Urothelium cell line (cell line): ENCODE results near the gene PDE4D.
"Not testable (repeated sequence)": the region's sequence is repeated elsewhere in the genome, so short reads cannot be mapped to it uniquely, and the experiment has no call there.

Experiments used
- DNase-seq: peaks from one replicate; pipeline ENCODE4 v3.0.0; 2011; ENCODE audit warnings: low spot score, mixed read lengths
- FAIRE-seq: peaks from 2 replicates; lab custom pipeline; 2011; peaks lifted over from hg19 to GRCh38; lab: Jason Lieb, UNC

PDE4D gene

DNA sequence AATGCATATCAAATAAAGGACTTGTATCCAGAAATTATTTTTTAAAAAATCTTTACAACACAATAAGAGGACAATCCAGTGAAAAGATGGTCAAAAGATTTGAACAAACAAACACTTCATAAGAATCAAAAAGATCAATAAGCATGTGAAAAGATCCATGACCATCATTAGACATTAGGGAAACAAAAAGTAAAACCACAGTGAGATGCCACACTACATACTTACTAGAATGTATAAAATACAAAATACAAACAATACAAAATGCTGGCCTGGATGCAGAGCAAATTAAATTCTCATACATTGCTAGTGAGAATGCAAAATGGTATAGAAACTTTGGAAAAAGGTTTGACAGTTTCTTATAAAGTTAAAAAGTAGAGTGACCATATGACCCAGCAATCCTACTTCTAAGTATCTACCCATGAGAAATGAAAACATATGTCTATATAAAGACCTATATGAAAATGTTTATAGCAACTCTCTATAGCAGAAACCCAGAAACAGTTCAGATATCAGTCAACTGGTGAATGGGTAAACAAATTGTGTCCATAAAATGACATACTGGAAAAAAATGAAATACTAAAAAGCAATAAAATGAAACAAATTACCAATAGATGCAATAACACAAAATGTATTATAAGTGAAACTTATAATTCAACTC lies 884.6 kb downstream of the PDE4D start:
- DNase-seq (no peak), FAIRE-seq (no peak)

DNA sequence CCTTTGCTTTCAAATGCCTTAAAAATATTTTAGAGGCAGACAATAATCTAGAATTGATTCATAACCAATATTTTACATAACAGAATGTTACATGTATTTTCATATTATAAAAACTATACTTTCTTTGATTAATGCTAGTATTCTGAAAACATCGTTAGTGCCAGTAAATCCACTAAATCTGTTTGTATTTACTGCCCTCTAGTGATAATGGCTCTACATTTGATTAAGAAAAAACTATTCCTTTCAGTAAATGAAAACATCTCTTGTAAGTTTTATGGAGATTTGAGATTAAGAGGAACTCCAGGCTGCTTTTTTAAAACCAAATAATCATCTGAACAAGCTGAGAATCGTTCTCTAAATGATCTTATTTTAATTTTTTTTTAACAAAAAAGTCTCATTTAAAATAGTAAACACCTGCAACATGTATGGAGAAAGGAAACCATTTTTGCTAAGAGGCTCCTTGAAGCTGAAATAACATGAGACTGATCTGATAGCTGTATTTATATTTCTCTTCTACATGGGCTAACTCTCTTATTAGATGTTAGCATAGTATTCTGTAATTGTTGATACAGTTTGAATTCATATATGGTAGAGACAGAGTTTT lies 886.0 kb downstream of the PDE4D start:
- FAIRE-seq = no peak

DNA sequence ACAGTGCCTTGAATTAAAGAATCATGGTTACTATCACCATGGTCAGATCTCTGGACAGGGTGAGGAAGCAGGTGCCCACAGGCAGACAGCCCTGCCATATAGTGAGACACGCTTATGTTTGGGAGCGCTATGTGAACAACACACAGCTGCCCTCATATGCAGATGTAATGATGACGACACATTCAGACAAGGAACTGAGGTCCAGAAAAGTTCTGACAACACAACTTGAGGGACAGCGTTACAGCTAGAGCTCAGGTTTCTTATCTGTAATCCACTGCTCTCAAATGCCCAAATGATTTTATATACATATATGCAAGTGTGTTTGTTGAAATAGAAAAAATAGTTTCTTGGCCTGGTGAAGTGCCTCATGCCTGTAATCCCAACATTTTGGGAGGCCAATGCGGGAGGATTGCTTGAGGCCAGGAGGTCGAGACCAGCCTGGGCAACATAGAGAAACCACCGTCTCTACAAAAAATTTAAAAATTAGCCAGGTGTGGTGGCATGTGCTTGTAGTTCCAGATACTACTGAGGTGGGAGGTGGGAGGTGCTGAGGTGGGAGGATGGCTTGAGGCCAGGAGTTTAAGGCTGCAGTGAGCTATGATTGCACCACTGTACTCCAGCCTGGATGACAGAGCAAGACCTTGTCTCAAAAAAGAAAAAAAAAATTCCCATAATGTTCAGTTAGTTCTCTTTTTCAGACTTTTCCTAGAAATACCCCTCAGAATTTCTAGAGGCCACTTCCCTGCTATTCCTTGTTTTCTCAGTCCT lies 887.4 kb downstream of the PDE4D start:
- FAIRE-seq = no peak

More for the DNA sequence above, 886.0 kb downstream of the PDE4D start:
- DNase-seq = peak; percentile 20

DNA sequence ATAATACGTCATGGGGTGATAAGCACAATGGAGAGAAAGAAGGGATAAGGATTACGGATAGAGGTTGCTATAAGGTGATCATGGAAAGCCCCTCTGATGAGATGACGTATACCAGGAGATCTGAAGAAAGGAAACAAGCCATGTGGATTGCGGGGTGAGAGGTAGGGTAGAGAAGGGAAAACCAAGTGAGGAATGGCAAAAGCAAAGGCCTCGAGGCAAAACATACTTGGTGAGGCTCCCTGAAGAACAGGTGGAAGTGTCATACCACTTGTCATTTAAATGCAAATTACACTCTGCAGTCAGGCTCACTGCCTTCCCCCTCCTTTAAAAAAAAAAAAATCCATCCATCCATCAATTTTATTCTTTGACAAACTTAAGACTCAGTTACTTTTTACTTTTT lies 889.9 kb downstream of the PDE4D start:
- no peak for DNase-seq
- no peak for FAIRE-seq

More for the DNA sequence above, 887.4 kb downstream of the PDE4D start:
- no peak for DNase-seq

DNA sequence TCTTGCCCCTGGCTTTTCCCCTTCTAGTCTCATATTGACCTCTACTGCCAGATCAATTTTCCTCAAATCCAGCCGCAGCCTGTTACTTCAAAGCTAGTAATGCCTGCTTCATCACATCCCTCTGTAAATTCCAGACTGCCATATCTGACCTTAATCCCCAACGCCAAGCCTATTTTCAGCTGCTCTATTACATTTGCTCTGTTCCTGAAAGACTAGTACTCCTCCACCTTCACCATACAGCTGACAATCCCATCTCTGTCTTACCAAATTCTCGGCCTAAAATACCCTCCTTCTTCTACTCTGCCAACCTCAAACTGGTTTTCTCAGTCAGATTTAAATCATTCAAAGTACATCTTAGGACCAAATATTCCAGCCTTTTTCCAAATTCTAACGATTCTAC lies 890.4 kb downstream of the PDE4D start:
- DNase-seq = no peak
- no peak for FAIRE-seq

DNA sequence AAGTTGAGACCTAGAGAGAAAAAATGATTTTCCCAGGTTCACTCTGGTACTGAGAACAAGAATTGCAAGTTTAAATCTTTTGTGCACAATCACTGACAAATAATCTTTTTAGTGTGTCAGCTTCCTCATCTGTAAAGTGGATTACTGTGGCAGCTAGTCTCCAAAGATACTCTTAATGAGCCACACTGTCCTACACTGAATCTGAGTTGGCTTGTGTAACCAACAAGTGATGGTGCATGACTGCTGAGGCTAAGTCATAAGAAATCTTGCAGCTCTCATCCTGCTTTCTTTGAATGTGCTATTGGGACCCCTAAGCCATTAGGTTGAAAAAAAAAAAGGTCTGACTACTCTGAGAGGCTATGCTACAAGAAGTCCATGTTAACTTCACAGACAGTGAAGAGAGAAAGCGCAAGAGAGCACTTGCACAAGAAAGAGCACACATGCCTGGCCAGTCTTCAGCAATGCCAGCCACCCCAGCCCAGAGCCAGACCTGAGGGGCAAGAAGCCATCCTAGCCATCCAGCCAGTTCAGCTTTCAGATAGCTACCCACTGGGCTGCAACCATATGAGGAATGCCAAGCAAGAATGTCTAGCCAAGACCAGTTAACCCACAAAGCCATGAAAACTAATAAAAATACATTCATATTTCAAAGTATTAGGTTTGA lies 891.2 kb downstream of the PDE4D start:
- DNase-seq (no peak), FAIRE-seq (no peak)

DNA sequence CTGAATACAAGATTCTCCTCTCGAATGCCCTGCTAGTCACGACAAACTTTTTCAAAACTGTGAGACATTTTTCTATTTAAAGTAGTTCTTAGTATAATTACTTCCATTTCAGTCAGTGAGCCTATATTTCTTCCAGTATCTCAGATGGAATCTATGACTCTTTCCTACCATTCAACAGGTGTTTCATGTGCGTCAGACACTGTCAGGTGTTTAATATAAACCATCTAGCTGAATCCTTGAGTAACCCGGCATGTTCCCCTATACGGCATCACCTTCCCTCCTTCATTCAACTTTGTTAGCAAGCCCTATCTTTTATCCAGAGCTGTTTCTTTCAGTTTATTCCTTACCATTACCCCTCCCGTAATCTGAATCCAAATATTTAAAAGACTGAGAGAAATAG lies 891.8 kb downstream of the PDE4D start:
- DNase-seq (no peak), FAIRE-seq (no peak)

DNA sequence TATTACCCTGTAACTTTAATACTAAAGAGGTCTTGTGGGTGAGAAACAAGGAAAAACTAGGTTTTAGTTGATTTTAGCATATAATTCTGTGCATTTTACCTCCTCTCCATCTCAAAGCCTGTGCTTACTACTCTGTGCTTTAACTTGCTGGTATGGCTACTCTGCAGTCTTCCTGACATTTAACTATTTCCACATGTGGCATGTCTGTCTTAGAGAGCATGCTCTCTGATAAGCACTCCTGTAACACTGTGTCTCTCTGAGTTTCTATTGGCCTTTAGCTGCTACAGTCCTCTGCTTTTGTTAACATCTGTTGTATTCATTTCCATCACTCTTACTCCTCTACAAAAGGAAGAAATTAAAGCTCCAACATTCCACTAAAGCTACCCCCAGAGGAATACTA lies 892.4 kb downstream of the PDE4D start:
- FAIRE-seq = no peak

DNA sequence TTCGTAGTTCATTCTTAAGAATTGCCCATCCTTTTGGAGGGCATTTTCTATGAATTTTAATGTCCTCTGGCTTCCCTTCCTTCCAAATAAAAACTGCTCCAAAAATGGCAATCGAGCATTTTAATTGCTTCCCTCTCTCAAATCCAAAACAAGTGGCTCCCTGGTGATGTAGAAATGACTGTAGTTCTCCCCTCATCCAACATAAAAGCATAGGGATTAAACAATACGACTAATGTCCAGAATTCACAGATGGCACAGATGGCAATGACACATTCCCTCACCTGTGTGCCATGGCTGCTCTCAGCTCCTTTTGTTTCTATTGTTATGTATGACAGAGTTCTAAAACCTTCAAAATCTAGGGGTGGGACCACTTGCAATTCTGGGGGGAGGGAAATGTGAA lies 893.3 kb downstream of the PDE4D start:
- DNase-seq (no peak), FAIRE-seq (no peak)

More for the DNA sequence above, 892.4 kb downstream of the PDE4D start:
- no peak for DNase-seq

DNA sequence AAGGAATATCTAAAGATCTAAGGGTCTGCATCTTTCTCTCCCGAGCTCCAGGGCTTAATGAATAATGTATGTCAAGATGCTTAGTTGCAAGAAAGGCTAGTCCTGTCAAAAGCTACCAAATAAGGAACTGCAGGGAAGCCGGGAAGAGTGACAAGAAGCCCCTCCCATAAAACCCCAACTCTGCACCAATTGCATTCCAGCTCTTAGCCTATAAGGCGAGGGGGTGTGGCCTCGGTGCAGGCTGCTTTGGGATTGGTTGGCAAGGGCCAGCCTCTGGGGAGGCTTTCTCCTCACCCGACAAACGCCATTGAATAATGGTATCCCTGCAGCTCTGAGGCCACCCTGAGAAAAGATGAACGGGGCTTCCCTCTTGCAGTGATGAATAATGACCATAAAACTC lies 893.7 kb downstream of the PDE4D start:
- DNase-seq (no peak), FAIRE-seq (no peak)

DNA sequence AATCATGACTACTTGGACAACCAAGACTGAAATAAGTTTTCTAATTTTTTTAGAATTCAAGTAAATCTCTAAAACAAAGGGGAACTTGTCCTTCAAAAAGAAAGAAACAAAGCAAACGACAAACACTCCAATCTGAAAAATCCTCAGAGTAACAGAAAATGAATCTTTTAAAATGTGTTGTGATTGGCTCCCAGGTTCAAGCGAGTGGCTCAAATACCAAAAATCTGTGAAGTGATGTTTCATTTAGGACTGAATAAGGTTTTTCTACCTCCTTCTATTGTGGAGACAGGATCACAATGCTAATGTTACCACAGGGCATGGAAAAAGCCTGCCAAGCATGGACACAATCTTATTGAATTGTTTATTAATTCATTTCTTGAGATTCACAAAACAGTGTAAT lies 895.0 kb downstream of the PDE4D start:
- FAIRE-seq (no peak), DNase-seq (no peak)

DNA sequence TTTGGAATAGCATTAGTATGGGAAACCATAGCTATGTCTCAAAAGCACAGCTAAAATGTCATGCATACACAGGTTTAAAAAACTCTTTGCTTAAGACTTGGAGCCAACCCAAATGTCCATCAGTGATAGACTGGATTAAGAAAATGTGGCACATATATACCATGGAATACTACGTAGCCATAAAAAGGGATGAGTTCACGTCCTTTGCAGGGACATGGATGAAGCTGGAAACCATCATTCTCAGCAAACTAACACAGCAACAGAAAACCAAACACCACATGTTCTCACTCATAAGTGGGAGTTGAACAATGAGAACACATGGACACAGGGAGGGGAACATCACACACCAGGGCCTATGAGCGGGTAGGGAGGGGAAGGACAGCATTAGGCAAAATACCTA lies 897.7 kb downstream of the PDE4D start:
- not testable (repeated sequence) for FAIRE-seq, DNase-seq

DNA sequence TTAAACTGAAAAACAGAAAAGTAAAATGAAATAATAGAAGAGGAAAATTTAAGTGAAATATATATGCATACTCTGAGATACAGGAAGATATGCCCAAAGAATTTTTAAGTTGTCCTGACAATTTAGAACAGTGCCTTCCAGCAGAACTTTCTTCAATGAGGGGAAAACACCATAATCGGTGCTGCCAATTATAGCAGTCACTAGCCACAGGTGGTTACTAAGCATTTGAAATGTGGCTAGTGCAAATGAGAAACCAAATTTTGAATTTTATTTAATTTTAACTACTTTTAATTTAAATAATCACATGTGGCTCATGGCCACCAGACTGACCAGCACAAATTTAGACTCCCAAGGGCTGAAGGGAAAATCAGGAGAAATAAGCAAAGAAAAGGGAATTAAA lies 900.1 kb downstream of the PDE4D start:
- FAIRE-seq (no peak), DNase-seq (no peak)

DNA sequence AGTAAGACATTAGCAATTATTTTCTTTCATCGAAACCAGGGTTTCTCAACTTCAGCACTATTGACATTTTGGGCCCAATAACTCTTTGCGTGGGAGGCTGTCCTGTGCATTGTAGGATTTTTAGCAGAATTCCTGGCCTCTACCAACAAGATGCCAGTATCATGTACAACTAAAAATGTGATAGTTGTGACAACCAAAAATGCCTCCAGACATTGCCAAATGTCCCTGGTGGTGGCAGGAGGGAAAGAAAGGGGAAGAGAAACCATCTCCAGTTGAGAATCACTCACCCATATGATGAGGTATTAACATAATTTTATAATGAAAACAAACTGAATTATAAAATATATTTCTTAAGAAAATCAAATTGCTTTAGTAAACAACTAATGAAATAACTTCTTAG lies 904.6 kb downstream of the PDE4D start:
- FAIRE-seq (no peak), DNase-seq (no peak)

DNA sequence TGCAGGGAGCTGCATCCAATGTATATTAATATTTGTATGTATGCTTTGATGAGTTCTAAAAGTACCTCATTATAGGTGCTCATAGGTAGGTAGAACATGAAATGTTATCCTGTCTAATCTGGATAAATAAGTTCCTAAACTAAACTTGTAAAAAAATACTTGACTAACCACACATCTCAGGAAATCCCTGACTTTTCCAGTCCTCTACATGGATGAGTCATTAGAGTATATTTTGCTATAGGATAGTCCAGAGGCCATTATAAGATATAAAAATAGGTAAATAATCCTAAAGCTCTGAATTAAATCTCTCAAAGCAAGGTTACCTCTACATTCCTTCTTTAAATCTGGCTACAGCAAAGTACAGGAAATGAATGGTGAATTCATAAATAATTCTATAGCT lies 906.3 kb downstream of the PDE4D start:
- FAIRE-seq (no peak), DNase-seq (no peak)

DNA sequence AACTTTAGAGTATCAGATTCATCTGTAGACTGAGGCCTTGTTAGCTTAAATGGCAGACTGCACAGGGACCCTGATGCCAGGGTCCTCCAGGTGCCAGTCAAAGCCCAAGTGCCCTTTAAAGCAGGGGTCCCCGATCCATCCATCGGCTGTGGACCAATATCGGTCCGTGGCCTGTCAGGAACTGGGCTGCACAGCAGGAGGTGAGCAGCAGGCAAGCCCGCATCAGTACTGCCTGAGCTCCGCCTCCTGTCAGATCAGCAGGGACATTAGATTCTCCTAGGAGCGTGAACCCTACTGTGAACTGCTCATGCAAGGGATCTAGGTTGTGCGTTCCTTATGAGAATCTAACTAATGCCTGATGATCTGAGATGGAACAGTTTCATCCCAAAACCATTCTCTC lies 907.2 kb downstream of the PDE4D start:
- DNase-seq (no peak), FAIRE-seq (no peak)

DNA sequence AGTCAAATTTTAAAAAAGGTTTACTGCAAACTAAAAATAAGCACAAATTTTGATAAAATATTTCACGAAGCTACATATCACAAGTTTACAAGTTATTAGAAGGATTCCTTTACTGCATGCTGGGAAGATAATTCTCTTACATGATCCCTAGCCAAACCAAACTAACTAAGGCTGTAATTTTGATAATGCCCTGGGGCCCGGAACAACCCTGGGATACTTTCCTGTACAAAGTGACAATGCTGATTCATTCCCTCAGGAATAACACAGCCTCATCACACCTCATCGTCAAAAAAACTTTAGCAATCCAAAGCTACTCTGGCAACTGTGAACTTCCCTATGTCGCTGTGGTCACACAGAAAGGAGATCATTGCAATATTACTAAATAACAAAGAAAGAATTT lies 907.8 kb downstream of the PDE4D start:
- FAIRE-seq (no peak), DNase-seq (no peak)

DNA sequence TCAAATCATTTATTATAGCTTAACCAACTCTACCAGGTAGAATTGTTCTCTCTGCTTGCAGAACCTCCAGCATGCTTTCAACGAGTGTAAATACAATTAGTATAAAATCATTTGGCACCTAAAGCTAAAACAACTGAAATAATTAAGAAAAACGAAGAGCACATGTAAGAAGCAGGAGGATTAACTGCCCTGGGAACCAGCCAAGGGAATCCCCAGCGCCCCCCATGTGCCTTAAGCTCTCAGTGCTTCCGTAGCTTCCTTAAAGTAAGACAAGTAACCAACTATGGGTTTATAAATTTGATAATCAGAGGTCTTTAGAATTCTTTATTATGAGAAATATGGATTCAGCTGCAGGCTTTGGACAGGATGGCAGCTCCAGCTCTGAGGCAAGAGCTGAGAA lies 908.2 kb downstream of the PDE4D start:
- no peak for DNase-seq
- no peak for FAIRE-seq

DNA sequence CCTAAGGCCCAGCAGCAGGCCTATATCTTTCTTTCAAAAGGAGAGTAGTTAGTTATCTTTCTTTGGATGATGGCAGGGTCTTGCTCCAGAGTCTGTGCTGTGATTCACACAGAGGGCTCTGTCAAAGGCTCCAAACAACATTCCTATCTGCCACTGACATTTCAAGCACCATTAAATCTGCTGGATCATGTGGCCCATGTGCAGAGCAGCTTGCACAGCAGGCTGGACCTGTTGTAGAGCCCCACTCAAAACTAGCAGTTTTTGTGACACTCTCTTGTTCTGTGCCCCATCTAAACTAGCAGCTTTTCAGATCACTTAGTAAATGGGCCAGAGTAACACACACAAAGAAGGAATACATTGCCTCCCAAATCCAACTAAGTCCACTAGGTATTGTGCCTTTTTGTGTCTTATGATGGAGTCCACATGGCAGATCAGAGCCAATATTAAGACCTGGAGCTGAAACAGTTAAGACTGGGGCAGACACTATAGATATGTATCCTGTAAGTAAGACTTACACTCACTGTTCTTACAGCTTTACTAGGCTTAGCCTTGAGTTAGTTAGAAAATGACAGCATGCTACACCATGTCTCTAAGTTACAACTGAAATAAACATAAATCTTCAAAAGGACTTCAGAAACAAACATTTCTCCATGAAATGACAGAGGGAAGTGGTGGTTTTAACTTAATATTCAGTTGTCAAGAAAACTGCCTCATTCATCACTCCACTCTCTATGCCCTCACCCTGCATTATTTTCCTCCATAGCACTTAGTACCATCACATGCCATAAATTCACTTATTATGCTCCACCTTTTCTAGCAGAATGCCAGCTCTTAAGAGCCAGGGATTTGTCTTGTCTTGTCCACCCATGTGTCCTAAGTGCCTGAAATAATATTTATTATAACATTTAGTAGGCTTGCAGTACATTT lies 909.7 kb downstream of the PDE4D start:
- DNase-seq (no peak), FAIRE-seq (no peak)

DNA sequence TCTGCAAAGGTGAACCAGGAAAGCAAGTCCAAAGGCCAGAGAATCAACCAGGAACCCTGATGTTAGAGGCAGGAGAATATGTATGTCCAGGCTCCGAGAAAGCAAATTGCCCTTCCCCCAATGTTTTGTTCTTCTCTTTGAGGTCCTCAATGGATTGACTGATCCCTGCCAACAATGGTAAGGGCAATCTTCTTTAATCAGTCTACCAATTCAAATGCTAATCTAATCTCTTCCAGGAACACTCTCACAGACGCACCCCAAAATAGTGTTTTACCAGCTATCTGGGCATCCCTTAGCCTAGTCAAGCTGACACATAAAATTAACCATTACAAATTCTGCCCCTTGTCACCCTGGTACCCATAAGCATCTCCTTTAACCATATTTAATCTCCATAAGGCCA lies 912.6 kb downstream of the PDE4D start:
- FAIRE-seq = no peak
- DNase-seq = no peak

DNA sequence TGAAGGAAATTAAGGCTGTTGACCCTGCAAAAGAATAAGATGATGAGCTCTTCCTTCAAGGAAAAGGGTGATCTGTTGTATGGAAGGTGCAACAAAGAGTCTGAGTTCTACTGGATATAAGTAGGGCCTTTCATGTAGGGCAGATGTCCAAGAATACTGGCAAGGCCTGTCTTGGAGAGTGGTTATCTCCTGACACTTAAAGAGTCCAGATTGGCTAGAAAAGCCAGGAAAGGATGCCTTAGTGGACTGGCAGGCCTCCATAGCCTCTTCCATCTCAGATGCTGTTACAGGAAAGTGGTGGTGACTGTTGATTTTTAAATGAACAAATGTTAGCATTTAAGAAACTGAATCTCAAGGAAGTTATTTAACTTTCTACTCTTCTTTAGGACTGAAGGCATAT lies 914.4 kb downstream of the PDE4D start:
- DNase-seq (no peak), FAIRE-seq (no peak)
